BLaER1 treated with 17β-estradiol and CSF1 and Interleukin-3, amounts not matched to agents 10 nM and 100 nM (cell line): ENCODE data around the gene DNAJC7.
A peak's percentile ranks its signal among the peaks of the same experiment; 100 is the strongest.
"Not testable (repeated sequence)": the region's sequence is repeated elsewhere in the genome, so short reads cannot be mapped to it uniquely, and the experiment has no call there.

Experiments
- H3K27ac ChIP-seq, 11 experiments: shearing (Covaris generic); formaldehyde crosslinking; 2 replicates each; pipeline ENCODE4 v1.8.1; 2022
- H3K27me3 ChIP-seq, 11 experiments: shearing (Covaris generic); formaldehyde crosslinking; 2 replicates each; pipeline ENCODE4 v1.8.1; 2022
- H3K36me3 ChIP-seq, 11 experiments: shearing (Covaris generic); formaldehyde crosslinking; 2 replicates each; pipeline ENCODE4 v1.8.1; 2022
- H3K4me1 ChIP-seq, 10 experiments: shearing (Covaris generic); formaldehyde crosslinking; 2 replicates each; pipeline ENCODE4 v1.8.1; 2022
- H3K4me2 ChIP-seq, 11 experiments: shearing (Covaris generic); formaldehyde crosslinking; 2 replicates each; pipeline ENCODE4 v1.8.1; 2022
- H3K4me3 ChIP-seq, 10 experiments: shearing (Covaris generic); formaldehyde crosslinking; 2 replicates each; pipeline ENCODE4 v1.8.1; 2022
- H3K9ac ChIP-seq, 11 experiments: shearing (Covaris generic); formaldehyde crosslinking; 2 replicates each; pipeline ENCODE4 v1.8.1; 2022
- H3K9me3 ChIP-seq, 11 experiments: shearing (Covaris generic); formaldehyde crosslinking; replicated peaks in 1 of 11; 2 replicates each; pipeline ENCODE4 v1.8.1; 2022
- H4K20me1 ChIP-seq, 11 experiments: shearing (Covaris generic); formaldehyde crosslinking; 2 replicates each; pipeline ENCODE4 v1.8.1; 2022
- Cebpa-rat ChIP-seq, 11 experiments: shearing (Covaris generic); IDR thresholded peaks; 2 replicates each; pipeline ENCODE4 v1.8.1; 2022

Gene DNAJC7

DNA sequence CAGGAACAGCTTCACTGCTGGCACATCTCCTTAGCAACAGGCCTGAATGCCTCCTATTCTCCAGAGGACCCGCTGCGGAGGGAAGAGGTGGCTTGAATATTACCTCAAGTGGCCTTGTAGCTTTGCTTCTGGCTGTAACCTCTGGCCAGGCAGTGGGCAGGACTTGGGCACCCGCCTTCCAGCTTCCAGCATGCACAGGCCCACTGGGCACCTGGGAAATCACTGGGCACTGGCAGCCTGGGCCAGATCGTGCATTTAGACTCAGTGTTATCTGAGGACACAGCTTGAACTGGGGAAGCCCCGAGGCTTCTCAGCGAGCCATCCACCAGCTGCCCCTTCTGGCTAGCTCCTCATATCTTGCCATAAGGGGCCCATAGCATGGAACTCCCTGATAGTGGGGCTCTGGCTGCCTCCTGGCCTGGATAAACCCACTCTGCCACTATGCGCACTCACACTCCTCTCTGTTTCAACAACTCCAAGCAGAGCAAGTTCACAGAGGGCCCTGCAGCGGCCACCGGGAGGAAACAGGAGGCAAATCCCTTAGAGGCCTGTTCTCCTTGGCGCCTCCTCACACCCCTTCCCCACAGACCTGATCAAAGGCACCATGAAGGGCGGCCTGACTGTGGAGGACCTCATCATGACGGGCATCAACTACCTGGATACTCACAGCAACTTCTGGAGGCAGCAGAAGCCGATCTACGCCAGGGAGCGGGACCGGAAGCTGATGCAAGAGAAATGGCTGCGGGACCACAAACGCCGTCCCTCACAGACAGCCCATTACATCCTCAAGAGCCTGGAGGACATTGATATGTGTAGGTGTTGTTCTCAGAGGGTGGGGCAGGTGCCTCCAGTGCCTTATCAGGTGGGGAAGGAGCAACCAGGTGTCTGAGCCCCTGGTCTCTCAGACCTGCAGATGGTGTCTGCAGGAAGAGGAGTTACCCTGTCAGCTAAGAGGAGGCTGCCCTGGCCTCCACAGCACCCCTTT is 79.0 kb downstream of the DNAJC7 start:
- Histone ChIP-seq H4K20me1 (no peaks in the 10 kb centered on the region), H3K4me3 (no peak overlapping the region), H3K36me3 (no peaks in the 10 kb centered on the region), H3K4me1 (peaks cover 20 to 40% (median 35%) of the 10 kb centered on the region in 10 experiments), H3K4me2 (peak overlapping the region; percentile 18 to 77 (median 56); a peak in 19 of 22 replicates), H3K9ac (peak overlapping the region in 1 of 11 experiments; percentile 45; a peak in 1 of 22 replicates), H3K27me3 (no peaks in the 10 kb centered on the region), H3K9me3 (no peaks in the 10 kb centered on the region), H3K27ac (peak overlapping the region in 3 of 11 experiments; percentile 3 to 43 (median 17); a peak in 3 of 22 replicates)
- no peak for TF ChIP-seq Cebpa-rat (IDR thresholded peaks at IDR 0.05)

DNA sequence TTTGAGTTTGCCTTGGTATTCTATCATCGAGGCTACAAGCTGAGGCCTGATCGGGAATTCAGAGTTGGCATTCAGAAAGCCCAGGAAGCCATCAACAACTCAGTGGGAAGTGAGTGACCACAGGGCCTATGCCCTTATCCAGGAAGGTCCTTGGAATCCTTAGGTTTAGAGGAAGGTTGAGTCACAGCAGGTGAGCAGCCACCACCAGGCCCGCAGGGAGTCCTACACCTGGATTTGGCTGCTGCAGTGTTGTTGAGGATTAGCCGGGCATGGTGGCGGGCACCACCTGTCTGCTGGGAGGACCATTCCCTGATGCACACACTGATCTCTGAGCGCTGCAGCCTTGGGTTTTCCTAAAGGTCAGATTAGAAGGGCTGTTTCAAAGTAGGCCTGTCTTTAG is 81.6 kb downstream of the DNAJC7 start:
- H3K9ac ChIP-seq, result no peak overlapping the region

DNA sequence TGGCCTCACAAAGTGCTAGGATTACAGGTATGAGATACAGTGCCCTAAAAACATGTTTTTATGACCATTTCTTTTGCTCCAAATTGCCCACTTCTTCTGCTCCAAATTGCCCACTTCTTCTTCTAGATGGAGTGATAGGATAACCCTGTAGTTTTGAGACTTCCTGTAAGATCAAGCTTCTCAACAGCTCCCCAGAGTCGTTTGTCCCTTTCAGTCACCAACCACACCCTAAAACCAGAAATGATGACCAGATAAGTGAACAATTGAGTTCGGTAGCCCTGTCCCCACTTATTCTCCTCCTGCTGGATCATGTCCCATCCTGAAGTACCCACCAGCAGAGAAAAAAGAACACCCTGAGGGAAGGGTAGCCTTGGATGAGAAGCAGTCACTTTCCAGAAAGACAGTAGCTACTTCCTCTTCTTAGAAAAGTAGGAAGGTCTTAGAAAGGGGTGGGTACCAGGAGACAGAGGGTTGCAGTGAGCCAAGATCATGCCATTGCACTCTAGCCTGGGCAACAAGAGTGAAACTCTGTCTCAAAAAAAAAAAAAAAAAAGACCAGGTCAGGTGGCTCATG is 84.3 kb downstream of the DNAJC7 start:
- peaks cover 51 to 73% (median 63%) of the 10 kb centered on the region in 10 experiments for H3K4me1 ChIP-seq
- H3K27me3 ChIP-seq, result no peaks in the 10 kb centered on the region
- no peaks in the 10 kb centered on the region for H3K36me3 ChIP-seq
- TF ChIP-seq Cebpa-rat (IDR thresholded peaks at IDR 0.05), result no peak
- peak overlapping the region in 10 of 11 experiments; percentile 25 to 88 (median 62); a peak in 16 of 22 replicates for H3K27ac ChIP-seq
- H3K4me3 ChIP-seq, result peak overlapping the region in 2 of 10 experiments; percentile 16 to 26; a peak in 2 of 20 replicates
- no peaks in the 10 kb centered on the region for H3K9me3 ChIP-seq
- H4K20me1 ChIP-seq, result no peaks in the 10 kb centered on the region
- H3K9ac ChIP-seq, result peak overlapping the region in 7 of 11 experiments; percentile 6 to 66 (median 50); a peak in 10 of 22 replicates
- peak overlapping the region; percentile 48 to 88 (median 82) for H3K4me2 ChIP-seq

More for the DNA sequence above, 81.6 kb downstream of the DNAJC7 start:
- no peak overlapping the region for H3K27ac ChIP-seq
- no peak for TF ChIP-seq Cebpa-rat (IDR thresholded peaks at IDR 0.05)
- no peaks in the 10 kb centered on the region for H3K36me3 ChIP-seq
- H3K4me2 ChIP-seq, result no peak overlapping the region
- H3K4me1 ChIP-seq, result peaks cover 46 to 66% (median 58%) of the 10 kb centered on the region in 10 experiments
- H3K9me3 ChIP-seq, result no peaks in the 10 kb centered on the region
- no peaks in the 10 kb centered on the region for H4K20me1 ChIP-seq
- no peak overlapping the region for H3K4me3 ChIP-seq
- no peaks in the 10 kb centered on the region for H3K27me3 ChIP-seq

DNA sequence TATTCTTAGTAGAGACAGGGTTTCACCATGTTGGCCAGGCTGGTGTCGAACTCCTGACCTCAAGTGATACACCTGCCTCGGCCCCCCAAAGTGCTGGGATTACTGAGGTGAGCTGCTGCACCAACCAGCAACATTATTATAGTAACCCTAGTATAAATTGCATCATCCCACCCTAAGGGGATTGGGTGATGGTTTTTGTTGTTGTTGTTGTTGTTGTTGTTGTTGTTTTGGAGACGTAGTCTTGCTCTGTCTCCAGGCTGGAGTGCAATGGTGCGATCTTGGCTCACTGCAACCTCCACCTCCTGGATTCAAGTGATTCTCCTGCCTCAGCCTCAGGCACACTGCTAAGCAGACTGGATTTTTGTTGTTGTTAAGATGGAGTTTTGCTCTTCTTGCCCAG is 85.5 kb downstream of the DNAJC7 start:
- Histone ChIP-seq H3K4me2 (peak overlapping the region; percentile 48 to 90 (median 83); a peak in 17 of 22 replicates), H3K27ac (peak overlapping the region in 2 of 11 experiments; percentile 56 to 88; a peak in 4 of 22 replicates), H3K4me1 (peaks cover 47 to 66% (median 57%) of the 10 kb centered on the region in 10 experiments)
- not testable (repeated sequence) for H3K4me3 ChIP-seq, H3K36me3 ChIP-seq, H3K27me3 ChIP-seq, H4K20me1 ChIP-seq, H3K9me3 ChIP-seq, H3K9ac ChIP-seq

DNA sequence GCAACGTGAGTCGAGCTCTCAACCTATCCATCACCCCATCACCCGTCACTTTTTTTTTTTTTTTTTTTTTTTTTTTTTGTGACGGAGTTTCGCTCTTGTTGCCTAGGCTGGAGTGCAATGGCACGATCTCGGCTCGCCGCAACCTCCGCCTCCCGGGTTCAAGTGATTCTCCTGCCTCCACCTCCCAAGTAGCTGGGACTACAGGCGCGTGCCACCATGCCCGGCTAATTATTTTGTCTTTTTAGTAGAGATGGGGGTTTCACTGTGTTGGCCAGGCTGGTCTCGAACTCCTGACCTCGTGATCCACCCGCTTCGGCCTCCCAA is 86.4 kb downstream of the DNAJC7 start:
- Histone ChIP-seq H3K4me2 (peak overlapping the region; percentile 69 to 90 (median 83)), H3K4me3 (peak overlapping the region; percentile 50 to 66 (median 53); a peak in 19 of 20 replicates), H3K4me1 (peaks cover 56 to 74% (median 65%) of the 10 kb centered on the region in 10 experiments), H3K27ac (peak overlapping the region in 9 of 11 experiments; percentile 21 to 88 (median 56); a peak in 11 of 22 replicates), H3K9ac (peak overlapping the region in 9 of 11 experiments; percentile 20 to 72 (median 60); a peak in 9 of 22 replicates)
- H3K9me3 ChIP-seq, H3K36me3 ChIP-seq, H4K20me1 ChIP-seq, H3K27me3 ChIP-seq: not testable (repeated sequence)

DNA sequence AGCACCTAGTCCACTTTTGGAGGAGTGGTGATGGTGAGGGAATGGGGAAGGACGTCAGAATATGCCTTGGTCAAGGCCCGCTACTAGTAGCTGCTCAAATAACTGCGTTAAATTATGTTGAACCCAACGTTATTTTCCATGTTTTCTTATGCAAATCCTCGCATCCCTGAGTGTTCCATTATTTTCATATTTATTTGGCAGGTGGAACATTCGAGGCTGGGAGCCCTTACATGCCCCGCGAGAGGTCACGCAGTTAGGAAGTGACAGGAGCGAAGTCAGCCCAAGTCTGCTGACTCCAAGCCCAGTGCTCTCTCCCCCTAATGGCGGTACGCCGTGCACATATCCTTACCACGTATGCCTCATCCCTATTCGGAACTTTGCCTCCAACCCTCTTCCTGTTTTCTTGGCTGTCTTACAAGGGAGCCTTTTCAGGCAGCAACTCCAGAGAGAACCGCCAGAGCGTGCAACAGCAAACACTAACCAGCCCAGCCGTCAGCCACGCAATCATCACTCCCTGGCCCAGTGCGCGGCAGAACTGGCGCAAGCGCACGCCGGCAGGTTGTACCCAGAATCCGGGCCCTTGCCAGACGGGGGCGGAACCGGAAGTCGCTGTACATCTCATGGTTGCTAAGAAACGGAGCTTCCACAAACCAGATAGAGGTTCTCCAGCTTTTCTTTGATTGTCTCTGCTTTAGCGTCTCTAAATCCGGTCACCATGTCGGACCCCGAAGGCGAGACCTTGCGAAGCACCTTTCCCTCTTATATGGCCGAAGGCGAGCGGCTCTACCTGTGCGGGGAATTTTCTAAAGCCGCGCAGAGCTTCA is 87.0 kb downstream of the DNAJC7 start, which contains the start of gene ODAD4:
Gene ODAD4 (plus strand): TSS at position 609 of the 824 bp plus-strand sequence. CDS start 107 bp downstream, at position 716.
- Histone ChIP-seq H4K20me1 (no peaks in the 10 kb centered on the region), H3K36me3 (no peaks in the 10 kb centered on the region), H3K9me3 (no peaks in the 10 kb centered on the region), H3K27ac (peak within 1 kb of the TSS; percentile 64 to 88 (median 71)), H3K4me1 (peaks cover 60 to 80% (median 71%) of the 10 kb centered on the region in 10 experiments), H3K27me3 (no peaks in the 10 kb centered on the region), H3K4me3 (peak within 1 kb of the TSS; percentile 50 to 66 (median 53)), H3K4me2 (peak within 1 kb of the TSS; percentile 69 to 93 (median 83)), H3K9ac (peak within 1 kb of the TSS; percentile 50 to 76 (median 66))
- TF ChIP-seq Cebpa-rat (IDR thresholded peaks at IDR 0.05), result peak in 8 of 11 experiments; percentile 21 to 92 (median 60); a peak in 11 of 22 replicates

DNA sequence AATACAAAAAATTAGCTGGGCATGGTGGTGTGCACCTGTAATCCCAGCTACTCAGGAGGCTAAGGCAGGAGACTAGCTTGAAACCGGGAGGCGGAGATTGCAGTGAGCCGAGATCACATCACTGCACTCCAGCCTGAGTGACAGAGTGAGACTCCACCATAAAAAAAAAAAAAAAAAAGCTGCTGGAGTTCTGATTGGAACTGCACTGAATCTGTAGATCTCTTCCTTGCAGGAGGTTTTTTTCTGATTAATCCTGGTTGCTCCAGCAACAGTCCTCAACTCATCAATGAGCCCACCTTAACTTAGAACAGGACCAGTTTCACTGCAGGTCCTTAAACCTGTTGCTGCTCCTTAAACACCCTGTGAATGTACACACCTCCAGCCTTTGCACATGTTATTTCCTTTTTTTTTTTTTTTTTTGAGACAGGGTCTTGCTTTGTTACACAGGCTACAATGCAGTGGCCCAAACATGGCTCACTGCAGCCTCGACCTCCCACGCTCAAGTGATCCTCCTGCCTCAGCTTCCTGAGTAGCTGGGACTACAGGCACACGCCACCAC is 88.5 kb downstream of the DNAJC7 start:
- Histone ChIP-seq H3K27me3 (no peaks in the 10 kb centered on the region), H3K9ac (no peak overlapping the region), H3K36me3 (no peaks in the 10 kb centered on the region), H3K4me1 (peaks cover 60 to 88% (median 81%) of the 10 kb centered on the region in 10 experiments), H4K20me1 (no peaks in the 10 kb centered on the region), H3K9me3 (no peaks in the 10 kb centered on the region), H3K4me3 (no peak overlapping the region), H3K27ac (peak overlapping the region in 3 of 11 experiments; percentile 69 to 77 (median 72); a peak in 1 of 22 replicates), H3K4me2 (peak overlapping the region; percentile 40 to 93 (median 83); a peak in 20 of 22 replicates)
- TF ChIP-seq Cebpa-rat (IDR thresholded peaks at IDR 0.05), result no peak
